Right lobe of liver (tissue), 4 donors: ENCODE measurements around the gene CALML4.

Experiments
- POLR2A ChIP-seq: fragments of 450-650 bp; IDR thresholded peaks from one replicate; pipeline ENCODE4 v1.6.1; 2017; ENCODE audit warnings: antibody characterized with exemption, mild to moderate bottlenecking
- TF ChIP-seq, protein P1 (sequence below), 4 donors: fragments of 200-600 bp in 3 of 4; fragments of 450-650 bp in 1 of 4; IDR thresholded peaks; one replicate each; pipeline versions ENCODE4 v1.5.1 to v1.8.0; 2016 to 2022; ENCODE audit warnings: antibody characterized with exemption in 4 of 4, mild to moderate bottlenecking in 2 of 4
- donor health status: DM: no; HTN: no; CAD: no.
- donor health status: DM: no; HTN: no; CAD: no.
- donor health status: DM: no; HTN: yes; CAD: no.

DNA sequence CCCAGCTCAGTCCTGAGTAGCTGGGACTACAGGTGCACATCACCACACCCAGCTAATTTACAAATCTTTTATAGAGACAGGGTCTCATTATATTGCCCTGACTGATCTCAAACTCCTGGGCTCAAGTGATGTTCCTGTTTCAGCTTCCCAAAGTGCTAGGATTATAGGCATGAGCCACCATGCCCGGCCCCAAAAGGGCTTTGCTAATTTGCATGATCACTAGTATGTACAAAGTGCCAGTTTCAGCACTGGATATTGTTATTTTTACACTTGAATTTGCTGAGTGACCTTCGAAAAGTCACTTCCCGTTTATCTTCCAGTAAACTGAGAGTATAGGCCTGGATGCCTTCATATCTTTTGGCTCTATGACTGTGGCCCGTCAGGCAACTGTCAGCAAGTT is 12.2 kb upstream of the CALML4 start:
- TF ChIP-seq, protein P1, sequence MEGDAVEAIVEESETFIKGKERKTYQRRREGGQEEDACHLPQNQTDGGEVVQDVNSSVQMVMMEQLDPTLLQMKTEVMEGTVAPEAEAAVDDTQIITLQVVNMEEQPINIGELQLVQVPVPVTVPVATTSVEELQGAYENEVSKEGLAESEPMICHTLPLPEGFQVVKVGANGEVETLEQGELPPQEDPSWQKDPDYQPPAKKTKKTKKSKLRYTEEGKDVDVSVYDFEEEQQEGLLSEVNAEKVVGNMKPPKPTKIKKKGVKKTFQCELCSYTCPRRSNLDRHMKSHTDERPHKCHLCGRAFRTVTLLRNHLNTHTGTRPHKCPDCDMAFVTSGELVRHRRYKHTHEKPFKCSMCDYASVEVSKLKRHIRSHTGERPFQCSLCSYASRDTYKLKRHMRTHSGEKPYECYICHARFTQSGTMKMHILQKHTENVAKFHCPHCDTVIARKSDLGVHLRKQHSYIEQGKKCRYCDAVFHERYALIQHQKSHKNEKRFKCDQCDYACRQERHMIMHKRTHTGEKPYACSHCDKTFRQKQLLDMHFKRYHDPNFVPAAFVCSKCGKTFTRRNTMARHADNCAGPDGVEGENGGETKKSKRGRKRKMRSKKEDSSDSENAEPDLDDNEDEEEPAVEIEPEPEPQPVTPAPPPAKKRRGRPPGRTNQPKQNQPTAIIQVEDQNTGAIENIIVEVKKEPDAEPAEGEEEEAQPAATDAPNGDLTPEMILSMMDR (IDR thresholded peaks at IDR 0.05) = no peak
- TF ChIP-seq POLR2A = no peak
